Glutamatergic neuron (in vitro differentiated cells): ENCODE results near the gene FGF10. TPM values are rescaled to one million over a fixed set of nuclear protein-coding genes. Genes with fewer than 3 reads are reported as not detected.
A peak's percentile ranks its signal among the peaks of the same experiment; 100 is the strongest.

Experiments
- DNase-seq: peaks from one replicate; pipeline ENCODE4 v3.0.0; 2022
- H3K27ac Mint-ChIP-seq: one replicate; pipeline ENCODE4 v1.8.0; 2020; ENCODE audit warnings: mild to moderate bottlenecking, mixed read lengths, inconsistent platforms; ENCODE audit not compliant: unreplicated experiment
- H3K27me3 Mint-ChIP-seq: one replicate; pipeline ENCODE4 v1.8.0; 2020; ENCODE audit warnings: mild to moderate bottlenecking, moderate library complexity, mixed read lengths, inconsistent platforms; ENCODE audit not compliant: unreplicated experiment
- H3K36me3 Mint-ChIP-seq: one replicate; pipeline ENCODE4 v1.8.0; 2020; ENCODE audit warnings: mild to moderate bottlenecking, mixed read lengths, inconsistent platforms; ENCODE audit not compliant: unreplicated experiment
- H3K4me1 Mint-ChIP-seq: one replicate; pipeline ENCODE4 v1.8.0; 2020; ENCODE audit warnings: mild to moderate bottlenecking, low read depth, mixed read lengths, inconsistent platforms; ENCODE audit not compliant: unreplicated experiment
- H3K4me3 Mint-ChIP-seq: one replicate; pipeline ENCODE4 v1.8.0; 2020; ENCODE audit warnings: mild to moderate bottlenecking, mixed read lengths, inconsistent platforms; ENCODE audit not compliant: unreplicated experiment
- H3K9me3 Mint-ChIP-seq: one replicate; pipeline ENCODE4 v1.8.0; 2020; ENCODE audit warnings: mild to moderate bottlenecking, moderate library complexity, mixed read lengths, inconsistent platforms; ENCODE audit not compliant: unreplicated experiment
- CTCF ChIP-seq: fragments of 200-600 bp; sonication (generic); IDR thresholded peaks from one replicate; pipeline ENCODE4 v1.5.0; 2021; ENCODE audit not compliant: partially characterized antibody, unreplicated experiment
- long read RNA-seq: library from polyadenylated mRNA; unstranded; transcript quantifications from one replicate; pipeline ENCODE4 v2.0.0, GENCODE V29; 2020; ENCODE audit not compliant: unreplicated experiment
- total RNA-seq: library from RNA; stranded (reverse); fragmentation: NEBNext Ultra II Directional; extraction: Animal tissue kit (Norgen Biotek cat#: 25700); gene quantifications from one replicate; pipeline ENCODE4 v1.2.1, GENCODE V29; 2021; ENCODE audit not compliant: unreplicated experiment

The FGF10 gene
- not detected for total RNA-seq
- long read RNA-seq = 0 reads

- peaks cover 2% of the 10 kb centered on the region for H3K9me3 Mint-ChIP-seq
- peak; percentile 74 for DNase-seq
These were observed at the start of gene FGF10 for GRCh38 chr5:44389090-44389822. TSS of gene FGF10 (minus strand) at chr5:44389420. CDS start at chr5:44388682, 738 bp downstream.

GRCh38 chr5:44426944-44427343 is 37.7 kb upstream of the FGF10 start:
- TF ChIP-seq CTCF = no peak
- DNase-seq = no peak
- Mint-ChIP-seq H3K9me3 (peaks cover 2% of the 10 kb centered on the region), H3K4me3 (no peak overlapping the region), H3K27me3 (no peaks in the 10 kb centered on the region), H3K27ac (no peak overlapping the region), H3K36me3 (no peaks in the 10 kb centered on the region), H3K4me1 (no peaks in the 10 kb centered on the region)

More at GRCh38 chr5:44389090-44389822, at the start of gene FGF10:
- peaks cover 16% of the 10 kb centered on the region for H3K4me1 Mint-ChIP-seq
- peaks cover 17% of the 10 kb centered on the region for H3K27me3 Mint-ChIP-seq
- TF ChIP-seq CTCF = no peak
- H3K27ac Mint-ChIP-seq = no peak within 1 kb of the TSS
- no peaks in the 10 kb centered on the region for H3K36me3 Mint-ChIP-seq
- H3K4me3 Mint-ChIP-seq = peak within 1 kb of the TSS; percentile 94

- Mint-ChIP-seq H3K36me3 (no peaks in the 10 kb centered on the region), H3K27ac (no peak overlapping the region), H3K4me3 (no peak overlapping the region), H3K9me3 (no peaks in the 10 kb centered on the region), H3K27me3 (no peaks in the 10 kb centered on the region), H3K4me1 (no peaks in the 10 kb centered on the region)
- no peak for TF ChIP-seq CTCF
- DNase-seq = no peak
These were observed 23.1 kb upstream of the FGF10 start for GRCh38 chr5:44412286-44412685.

- Mint-ChIP-seq H3K9me3 (no peaks in the 10 kb centered on the region), H3K4me1 (no peaks in the 10 kb centered on the region), H3K27me3 (no peaks in the 10 kb centered on the region), H3K27ac (no peak overlapping the region), H3K36me3 (no peaks in the 10 kb centered on the region), H3K4me3 (no peak overlapping the region)
- TF ChIP-seq CTCF = no peak
- no peak for DNase-seq
These were observed 12.9 kb upstream of the FGF10 start for GRCh38 chr5:44402084-44402483.

GRCh38 chr5:44401611-44402010 is 12.4 kb upstream of the FGF10 start:
- Mint-ChIP-seq H3K36me3 (no peaks in the 10 kb centered on the region), H3K4me3 (no peak overlapping the region), H3K4me1 (no peaks in the 10 kb centered on the region), H3K27me3 (no peaks in the 10 kb centered on the region), H3K27ac (no peak overlapping the region), H3K9me3 (no peaks in the 10 kb centered on the region)
- no peak for TF ChIP-seq CTCF
- DNase-seq = no peak
